ENCODE results near the gene TMPRSS11F. TPM values are rescaled to one million over a fixed set of nuclear protein-coding genes. Genes with fewer than 3 reads are reported as not detected.

The TMPRSS11F gene
- total RNA-seq, 4 donors from 2014 or later: 0.17 TPM; not detected in 3

DNA sequence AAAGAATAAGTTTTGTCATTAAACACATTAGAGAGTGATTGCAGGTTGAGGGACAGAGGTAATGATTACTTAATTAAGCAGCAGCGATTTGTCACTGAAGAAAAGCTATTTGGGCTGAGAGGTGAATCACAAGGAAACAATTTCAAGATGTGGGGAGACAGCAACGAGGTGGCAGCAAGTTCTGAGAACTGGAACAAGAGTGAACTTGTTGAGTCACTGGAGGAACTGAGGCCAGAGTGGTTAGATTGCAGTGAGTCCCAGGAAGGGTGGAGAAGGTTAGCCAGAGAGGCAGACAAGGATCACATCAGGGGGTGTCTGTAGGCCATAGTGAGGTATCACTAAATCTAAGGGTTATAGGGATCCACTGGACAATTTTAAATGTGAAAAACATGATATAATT, 108.5 kb downstream of the TMPRSS11F start:
- TF ChIP-seq, protein P1, sequence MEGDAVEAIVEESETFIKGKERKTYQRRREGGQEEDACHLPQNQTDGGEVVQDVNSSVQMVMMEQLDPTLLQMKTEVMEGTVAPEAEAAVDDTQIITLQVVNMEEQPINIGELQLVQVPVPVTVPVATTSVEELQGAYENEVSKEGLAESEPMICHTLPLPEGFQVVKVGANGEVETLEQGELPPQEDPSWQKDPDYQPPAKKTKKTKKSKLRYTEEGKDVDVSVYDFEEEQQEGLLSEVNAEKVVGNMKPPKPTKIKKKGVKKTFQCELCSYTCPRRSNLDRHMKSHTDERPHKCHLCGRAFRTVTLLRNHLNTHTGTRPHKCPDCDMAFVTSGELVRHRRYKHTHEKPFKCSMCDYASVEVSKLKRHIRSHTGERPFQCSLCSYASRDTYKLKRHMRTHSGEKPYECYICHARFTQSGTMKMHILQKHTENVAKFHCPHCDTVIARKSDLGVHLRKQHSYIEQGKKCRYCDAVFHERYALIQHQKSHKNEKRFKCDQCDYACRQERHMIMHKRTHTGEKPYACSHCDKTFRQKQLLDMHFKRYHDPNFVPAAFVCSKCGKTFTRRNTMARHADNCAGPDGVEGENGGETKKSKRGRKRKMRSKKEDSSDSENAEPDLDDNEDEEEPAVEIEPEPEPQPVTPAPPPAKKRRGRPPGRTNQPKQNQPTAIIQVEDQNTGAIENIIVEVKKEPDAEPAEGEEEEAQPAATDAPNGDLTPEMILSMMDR (IDR thresholded peaks at IDR 0.05; ENCODE audit: low read depth): no peak

- TF ChIP-seq, protein P1 (IDR thresholded peaks at IDR 0.05; ENCODE audit: low read depth): no peak
Observed at GRCh38 chr4:68011684-68012083, 118.0 kb downstream of the TMPRSS11F start.

Small RNA genes lying within 50 kb of the gene (small RNA-seq; reads per million reads assigned to genes)
- not detected for gene RNU6-95P

Other genes with a start within 250 kb of the TMPRSS11F start
- gene TMPRSS11D, start 245.9 kb downstream of the TMPRSS11F start, total RNA-seq: not detected
- gene TMPRSS11A, start 166.4 kb downstream of the TMPRSS11F start, total RNA-seq: not detected
- not detected for gene TMPRSS11B, start 115.8 kb upstream of the TMPRSS11F start, total RNA-seq
- gene YTHDC1, start 220.2 kb upstream of the TMPRSS11F start, total RNA-seq: 10 to 100 TPM; 58.8 to 80.3 (median 74.5) TPM